Heart left ventricle (tissue), 13 donors: Measurements from ENCODE around the gene CFHR5.

Experiments
- POLR2A ChIP-seq, 2 donors: fragments of 450-650 bp; IDR thresholded peaks; one replicate each; pipeline ENCODE4 v1.6.1; 2017; ENCODE audit warnings: antibody characterized with exemption in 2 of 2, mild to moderate bottlenecking in 2 of 2, moderate library complexity in 2 of 2
- TF ChIP-seq, protein P1 (sequence below), 12 donors: fragments of 200-600 bp; sonication (generic) in 4 of 12; IDR thresholded peaks; one replicate each; pipeline versions ENCODE4 v1.5.0 to v1.8.0; 2018 to 2022; ENCODE audit warnings: antibody characterized with exemption in 12 of 12, mild to moderate bottlenecking in 5 of 12
- donor health status: ischemic (EF 13 %, LVEDD 7.1; RV severe dilation, severe dysfunction).
- donor health status: DM: no; HTN: yes; CAD: no.
- donor health status: DM: no; HTN: no; CAD: no.
- donor health status: ischemic (EF 25% LVEDD 6.9; RV normal size, moderate dysfunction).
- donor health status: ischemic (EF 25% LVEDD 5.7; RV mildly dilated, moderate dysfunction).
- donor health status: ischemic (EF 35%, LVEDD 5.7; RV mildly dilated, moderate dysfunction).
- donor health status: nonischemic (EF 11% LVEDD 7.7; RV severe dilation, severe dysfunction).
- donor health status: DM: yes; HTN: yes; CAD: no.
- donor health status: PGD.
- donor health status: ischemic (EF 29% LVEDD 5.4; RV normal size, mild dysfunction).
- donor health status: nonischemic (EF 23%, LVEDD 6.1; RV moderate dilation, normal function).

DNA sequence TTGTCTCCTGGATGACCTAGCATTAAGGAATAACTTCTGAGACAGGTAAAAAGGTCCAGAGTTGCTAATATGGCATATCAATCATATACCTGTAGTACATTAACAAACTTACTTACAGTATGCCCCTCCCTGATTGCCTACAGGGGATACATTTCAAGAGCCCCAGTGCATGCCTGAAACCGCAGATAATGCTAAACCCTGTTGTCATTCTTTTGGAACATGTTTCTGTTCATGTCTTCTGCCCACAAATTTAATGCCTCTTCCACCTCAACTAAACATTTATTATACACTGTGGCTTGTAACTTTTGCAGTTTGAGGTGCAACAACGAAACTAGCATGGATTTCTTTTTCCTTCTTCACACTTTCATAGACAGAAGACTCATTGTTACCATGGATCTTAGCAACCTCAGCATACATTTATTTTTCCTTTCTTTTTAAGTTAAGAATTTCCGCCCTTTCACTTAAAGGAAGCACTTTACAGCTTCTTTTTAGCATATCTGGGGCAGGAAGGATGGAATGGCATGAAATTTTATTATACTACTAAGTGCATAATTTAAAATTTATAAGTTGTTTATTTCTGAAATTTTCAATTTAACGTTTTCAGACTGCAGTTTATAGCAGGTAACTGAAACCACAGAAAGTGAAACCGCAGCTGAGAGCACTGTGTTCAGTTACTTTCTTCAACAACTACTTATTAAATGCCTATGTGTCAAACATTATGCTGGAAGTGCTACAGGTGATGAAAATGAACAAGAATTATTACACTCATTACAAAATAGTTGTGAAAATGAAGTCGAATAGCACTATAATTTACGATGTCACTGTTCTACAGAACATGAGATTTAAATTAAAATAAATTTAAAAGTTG is 64.4 kb downstream of the CFHR5 start:
- TF ChIP-seq, protein P1, sequence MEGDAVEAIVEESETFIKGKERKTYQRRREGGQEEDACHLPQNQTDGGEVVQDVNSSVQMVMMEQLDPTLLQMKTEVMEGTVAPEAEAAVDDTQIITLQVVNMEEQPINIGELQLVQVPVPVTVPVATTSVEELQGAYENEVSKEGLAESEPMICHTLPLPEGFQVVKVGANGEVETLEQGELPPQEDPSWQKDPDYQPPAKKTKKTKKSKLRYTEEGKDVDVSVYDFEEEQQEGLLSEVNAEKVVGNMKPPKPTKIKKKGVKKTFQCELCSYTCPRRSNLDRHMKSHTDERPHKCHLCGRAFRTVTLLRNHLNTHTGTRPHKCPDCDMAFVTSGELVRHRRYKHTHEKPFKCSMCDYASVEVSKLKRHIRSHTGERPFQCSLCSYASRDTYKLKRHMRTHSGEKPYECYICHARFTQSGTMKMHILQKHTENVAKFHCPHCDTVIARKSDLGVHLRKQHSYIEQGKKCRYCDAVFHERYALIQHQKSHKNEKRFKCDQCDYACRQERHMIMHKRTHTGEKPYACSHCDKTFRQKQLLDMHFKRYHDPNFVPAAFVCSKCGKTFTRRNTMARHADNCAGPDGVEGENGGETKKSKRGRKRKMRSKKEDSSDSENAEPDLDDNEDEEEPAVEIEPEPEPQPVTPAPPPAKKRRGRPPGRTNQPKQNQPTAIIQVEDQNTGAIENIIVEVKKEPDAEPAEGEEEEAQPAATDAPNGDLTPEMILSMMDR (IDR thresholded peaks at IDR 0.05) = no peak
- TF ChIP-seq POLR2A (IDR thresholded peaks at IDR 0.05) = no peak
